ENCODE measurements around the gene HNF1A.

DNA sequence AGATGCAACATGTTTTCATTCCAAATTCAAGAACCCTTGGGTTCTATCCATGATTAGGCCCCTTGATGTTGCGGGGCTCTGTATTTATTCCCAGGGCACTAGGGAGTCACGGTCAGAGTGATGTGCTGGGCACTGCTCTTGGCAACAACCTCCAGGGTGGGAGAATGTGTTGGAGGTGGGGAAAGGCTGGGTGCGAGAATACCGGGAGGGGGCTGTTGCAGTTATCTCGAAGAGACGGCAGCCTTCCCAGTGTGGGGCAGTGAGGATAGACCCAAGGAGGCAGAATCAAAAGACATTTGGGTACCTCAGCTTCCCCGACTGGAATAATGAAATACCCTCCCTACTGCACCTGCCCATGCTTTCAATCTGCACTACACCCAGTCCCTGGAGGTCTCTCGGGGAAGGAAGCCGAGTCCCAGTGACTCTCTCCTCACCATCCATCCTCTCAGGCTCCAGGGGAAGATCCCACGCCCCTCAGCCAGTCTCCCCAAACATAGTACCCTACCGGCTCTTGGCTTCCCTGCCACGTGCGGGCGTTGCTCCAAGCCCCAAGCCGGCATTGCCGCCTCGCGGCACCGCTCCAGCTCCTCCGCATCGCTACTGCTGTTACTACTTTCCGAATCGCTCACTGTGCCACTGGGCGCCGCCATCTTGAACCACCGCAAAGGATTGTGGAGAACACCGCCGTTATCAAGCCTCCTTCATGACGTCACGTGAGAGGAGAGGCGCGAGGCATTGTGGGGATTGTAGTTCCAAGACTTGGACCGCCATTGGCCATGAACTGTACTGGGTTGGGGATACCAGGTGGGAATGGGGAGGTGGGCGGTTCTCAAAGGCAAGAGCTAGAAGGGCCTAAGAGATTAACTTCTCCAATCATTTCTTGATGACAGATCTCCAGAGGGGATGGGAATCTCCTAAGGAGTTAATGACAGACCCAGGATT, 37.8 kb downstream of the HNF1A start, which contains the start of gene C12orf43:
- TF ChIP-seq, protein P1, sequence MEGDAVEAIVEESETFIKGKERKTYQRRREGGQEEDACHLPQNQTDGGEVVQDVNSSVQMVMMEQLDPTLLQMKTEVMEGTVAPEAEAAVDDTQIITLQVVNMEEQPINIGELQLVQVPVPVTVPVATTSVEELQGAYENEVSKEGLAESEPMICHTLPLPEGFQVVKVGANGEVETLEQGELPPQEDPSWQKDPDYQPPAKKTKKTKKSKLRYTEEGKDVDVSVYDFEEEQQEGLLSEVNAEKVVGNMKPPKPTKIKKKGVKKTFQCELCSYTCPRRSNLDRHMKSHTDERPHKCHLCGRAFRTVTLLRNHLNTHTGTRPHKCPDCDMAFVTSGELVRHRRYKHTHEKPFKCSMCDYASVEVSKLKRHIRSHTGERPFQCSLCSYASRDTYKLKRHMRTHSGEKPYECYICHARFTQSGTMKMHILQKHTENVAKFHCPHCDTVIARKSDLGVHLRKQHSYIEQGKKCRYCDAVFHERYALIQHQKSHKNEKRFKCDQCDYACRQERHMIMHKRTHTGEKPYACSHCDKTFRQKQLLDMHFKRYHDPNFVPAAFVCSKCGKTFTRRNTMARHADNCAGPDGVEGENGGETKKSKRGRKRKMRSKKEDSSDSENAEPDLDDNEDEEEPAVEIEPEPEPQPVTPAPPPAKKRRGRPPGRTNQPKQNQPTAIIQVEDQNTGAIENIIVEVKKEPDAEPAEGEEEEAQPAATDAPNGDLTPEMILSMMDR (IDR thresholded peaks at IDR 0.05), result no peak
- no peak for TF ChIP-seq ZFX (IDR thresholded peaks at IDR 0.05; ENCODE audit: borderline replicate concordance)

All from 22Rv1 (cell line).